Effector memory CD8-positive, alpha-beta T cell (primary cell): ENCODE results near the gene CTAGE9.
"Not testable (repeated sequence)": the region's sequence is repeated elsewhere in the genome, so short reads cannot be mapped to it uniquely, and the experiment has no call there.

Experiments
- ATAC-seq: fragments of 150-1000 bp; cut with Tn5 transposase; replicated peaks from 2 replicates; pipeline ENCODE4 v1.10.0; 2021; ENCODE audit warnings: mild to moderate bottlenecking, moderate library complexity
- DNase-seq, 3 experiments: peaks; one replicate each; pipeline ENCODE4 v3.0.0; 2021
- H3K27ac Mint-ChIP-seq, 2 donors: one replicate each; pipeline ENCODE4 v1.8.0; 2022; ENCODE audit warnings: mild to moderate bottlenecking in 2 of 2, mixed read lengths in 2 of 2, moderate library complexity in 2 of 2
- H3K27me3 Mint-ChIP-seq, 2 donors: one replicate each; pipeline ENCODE4 v1.8.0; 2022; ENCODE audit warnings: mixed read lengths in 2 of 2
- H3K36me3 Mint-ChIP-seq: one replicate; pipeline ENCODE4 v1.8.0; 2022; ENCODE audit warnings: mild to moderate bottlenecking, moderate library complexity, mixed read lengths; ENCODE audit not compliant: insufficient read depth
- H3K4me1 Mint-ChIP-seq, 2 donors: one replicate each; pipeline ENCODE4 v1.8.0; 2022; ENCODE audit warnings: low read depth in 2 of 2, mixed read lengths in 2 of 2
- H3K4me3 Mint-ChIP-seq, 2 donors: one replicate each; pipeline ENCODE4 v1.8.0; 2022; ENCODE audit warnings: mild to moderate bottlenecking in 2 of 2, mixed read lengths in 2 of 2, moderate library complexity in 2 of 2
- H3K9me3 Mint-ChIP-seq, 2 donors: one replicate each; pipeline ENCODE4 v1.8.0; 2022; ENCODE audit warnings: mixed read lengths in 2 of 2
- total RNA-seq, 9 experiments: gene quantifications; one replicate each; lab custom pipeline; 2026; lab: John Stamatoyannopoulos, UW

CTAGE9 gene, protein sequence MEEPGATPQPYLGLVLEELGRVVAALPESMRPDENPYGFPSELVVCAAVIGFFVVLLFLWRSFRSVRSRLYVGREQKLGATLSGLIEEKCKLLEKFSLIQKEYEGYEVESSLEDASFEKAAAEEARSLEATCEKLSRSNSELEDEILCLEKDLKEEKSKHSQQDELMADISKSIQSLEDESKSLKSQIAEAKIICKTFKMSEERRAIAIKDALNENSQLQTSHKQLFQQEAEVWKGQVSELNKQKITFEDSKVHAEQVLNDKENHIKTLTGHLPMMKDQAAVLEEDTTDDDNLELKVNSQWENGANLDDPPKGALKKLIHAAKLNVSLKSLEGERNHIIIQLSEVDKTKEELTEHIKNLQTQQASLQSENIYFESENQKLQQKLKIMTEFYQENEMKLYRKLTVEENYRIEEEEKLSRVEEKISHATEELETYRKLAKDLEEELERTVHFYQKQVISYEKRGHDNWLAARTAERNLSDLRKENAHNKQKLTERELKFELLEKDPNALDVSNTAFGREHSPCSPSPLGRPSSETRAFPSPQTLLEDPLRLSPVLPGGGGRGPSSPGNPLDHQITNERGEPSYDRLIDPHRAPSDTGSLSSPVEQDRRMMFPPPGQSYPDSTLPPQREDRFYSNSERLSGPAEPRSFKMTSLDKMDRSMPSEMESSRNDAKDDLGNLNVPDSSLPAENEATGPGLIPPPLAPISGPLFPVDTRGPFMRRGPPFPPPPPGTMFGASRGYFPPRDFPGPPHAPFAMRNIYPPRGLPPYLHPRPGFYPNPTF
- total RNA-seq = 0 to 0.10 (median 0) reads per million in 9 experiments

DNA sequence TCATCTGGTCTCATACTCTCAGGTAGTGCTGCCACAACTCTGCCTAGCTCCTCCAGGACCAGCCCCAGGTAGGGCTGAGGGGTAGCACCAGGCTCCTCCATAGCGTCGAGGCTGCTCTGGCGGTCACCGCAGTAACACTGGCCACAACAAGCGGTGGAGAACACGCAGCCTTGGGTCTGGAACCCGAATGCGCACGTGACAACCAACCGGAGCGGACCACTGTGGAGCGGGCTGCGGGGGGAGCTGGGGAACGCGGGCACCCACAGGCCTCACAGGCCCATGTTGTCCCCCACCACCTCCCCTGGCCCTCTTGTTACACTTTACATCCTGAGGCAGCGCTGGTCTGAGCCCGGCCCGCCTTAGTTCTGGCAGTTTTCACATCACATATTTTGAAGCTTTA, at the start of gene CTAGE9:
Gene CTAGE9, minus strand, starts transcription at position 101 of the 400 bp plus-strand sequence. Its CDS starts 0 bp downstream, at position 101.
- not testable (repeated sequence) for DNase-seq, H3K9me3 Mint-ChIP-seq, H3K27ac Mint-ChIP-seq, H3K4me1 Mint-ChIP-seq, H3K4me3 Mint-ChIP-seq, H3K27me3 Mint-ChIP-seq, H3K36me3 Mint-ChIP-seq, ATAC-seq

DNA sequence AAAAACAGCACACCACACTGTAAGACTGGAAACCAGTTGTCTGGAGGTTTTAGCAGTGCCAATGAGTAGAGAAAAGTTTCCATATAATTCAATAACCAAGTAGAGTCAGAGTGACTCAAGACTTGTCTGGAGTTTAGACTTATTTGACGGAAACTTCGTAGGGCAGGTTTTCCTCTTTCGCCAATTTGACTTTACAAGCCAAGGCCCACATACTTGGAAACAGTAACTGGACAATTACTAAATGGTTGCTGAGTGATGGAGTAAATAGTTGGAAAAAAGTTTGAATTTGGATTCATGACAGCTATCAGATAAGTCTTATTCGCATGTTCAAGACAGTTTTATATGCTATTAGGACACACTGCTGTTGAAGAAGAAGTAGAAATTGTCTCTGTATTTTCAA, 48.1 kb upstream of the CTAGE9 start:
- Mint-ChIP-seq H3K4me1 (no peaks in the 10 kb centered on the region), H3K36me3 (no peaks in the 10 kb centered on the region), H3K4me3 (no peak overlapping the region), H3K27ac (no peak overlapping the region), H3K27me3 (peaks cover 34 to 36% of the 10 kb centered on the region in 2 donors), H3K9me3 (no peaks in the 10 kb centered on the region)
- ATAC-seq = no peak
- DNase-seq = no peak

DNA sequence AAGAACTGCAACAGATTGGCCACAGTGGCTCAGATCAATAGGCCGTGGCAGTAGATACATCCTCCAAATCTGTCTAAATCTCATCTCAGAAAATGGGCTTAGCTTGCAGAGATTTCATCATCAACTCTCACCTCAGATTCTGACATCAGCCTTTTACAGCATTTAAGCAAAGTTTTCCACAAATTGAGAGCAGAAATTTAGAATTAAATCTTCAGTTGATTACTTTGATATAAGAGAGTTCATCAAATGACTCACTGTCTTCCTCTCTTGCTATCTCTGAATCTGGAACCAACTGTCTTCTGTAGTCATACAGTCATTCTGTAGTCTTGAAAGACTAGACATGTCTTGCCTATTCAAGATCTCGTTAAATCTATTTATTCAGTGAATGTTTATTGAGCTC, 45.2 kb upstream of the CTAGE9 start:
- H3K36me3 Mint-ChIP-seq = no peaks in the 10 kb centered on the region
- no peak overlapping the region for H3K4me3 Mint-ChIP-seq
- ATAC-seq (no peak), DNase-seq (no peak)
- peaks cover 43% of the 10 kb centered on the region in 2 donors for H3K27me3 Mint-ChIP-seq
- no peak overlapping the region for H3K27ac Mint-ChIP-seq
- H3K9me3 Mint-ChIP-seq = no peaks in the 10 kb centered on the region
- H3K4me1 Mint-ChIP-seq = no peaks in the 10 kb centered on the region

DNA sequence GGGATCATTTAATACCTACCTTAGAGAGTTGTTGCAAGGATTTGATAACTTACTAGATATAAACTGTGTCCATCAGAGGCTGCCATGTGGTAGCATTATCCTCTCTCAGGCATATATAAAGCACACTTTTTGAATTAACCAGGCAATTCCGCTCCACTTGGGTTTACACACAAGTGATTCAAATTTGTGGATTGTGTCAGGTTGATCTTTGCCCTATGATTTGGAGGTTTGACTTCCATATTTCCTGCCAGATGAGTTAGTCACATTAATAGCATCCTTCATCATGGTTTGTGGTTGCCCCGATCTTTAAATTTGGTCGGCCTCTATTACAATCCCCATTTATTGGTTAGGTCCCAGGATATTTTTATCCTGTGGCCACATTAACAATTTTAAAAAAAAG, 44.8 kb upstream of the CTAGE9 start:
- H3K36me3 Mint-ChIP-seq = no peaks in the 10 kb centered on the region
- H3K4me3 Mint-ChIP-seq = no peak overlapping the region
- no peak for DNase-seq
- peaks cover 43% of the 10 kb centered on the region in 2 donors for H3K27me3 Mint-ChIP-seq
- no peaks in the 10 kb centered on the region for H3K9me3 Mint-ChIP-seq
- ATAC-seq = no peak
- H3K4me1 Mint-ChIP-seq = no peaks in the 10 kb centered on the region
- H3K27ac Mint-ChIP-seq = no peak overlapping the region

DNA sequence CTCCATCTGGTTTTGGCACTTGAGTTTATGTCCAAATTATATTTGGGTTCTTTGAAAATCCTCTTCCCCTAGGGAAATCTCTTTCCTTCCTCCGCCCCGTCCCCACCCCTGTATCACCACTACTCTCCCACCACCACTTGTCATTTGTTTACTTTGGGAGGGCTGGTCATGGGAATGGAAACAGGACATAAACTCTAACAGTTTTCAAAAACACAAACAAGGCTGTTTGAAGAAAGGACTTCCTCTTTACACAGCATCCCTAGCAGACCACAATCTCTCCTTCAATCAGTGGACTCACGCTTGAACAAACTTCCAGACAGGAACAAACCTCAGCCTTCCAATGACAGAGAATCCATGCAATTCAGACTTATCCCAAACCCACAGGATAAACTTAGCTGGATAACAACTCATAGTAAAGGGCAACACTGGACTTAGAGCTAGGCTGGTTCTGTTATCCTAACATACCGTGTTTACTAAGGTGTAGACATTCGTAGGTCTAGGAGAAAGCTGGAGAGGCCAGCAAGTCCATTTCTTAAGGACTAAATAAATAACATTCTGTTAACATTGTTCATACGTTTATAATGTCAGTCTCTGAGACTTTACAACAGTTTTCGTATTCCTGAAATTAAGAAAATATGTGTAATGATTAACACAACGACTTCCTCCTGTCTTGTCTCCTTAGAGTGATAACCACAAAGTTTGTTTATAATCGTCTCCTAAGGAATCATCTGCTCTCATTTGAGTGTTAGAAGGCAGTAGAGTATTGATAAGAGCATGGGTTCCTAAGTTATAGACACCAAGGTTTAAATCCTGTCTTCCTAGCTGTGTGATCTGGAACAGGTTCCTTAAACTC, 44.1 kb upstream of the CTAGE9 start:
- H3K27ac Mint-ChIP-seq = no peak overlapping the region
- no peak for ATAC-seq
- H3K4me3 Mint-ChIP-seq = no peak overlapping the region

DNA sequence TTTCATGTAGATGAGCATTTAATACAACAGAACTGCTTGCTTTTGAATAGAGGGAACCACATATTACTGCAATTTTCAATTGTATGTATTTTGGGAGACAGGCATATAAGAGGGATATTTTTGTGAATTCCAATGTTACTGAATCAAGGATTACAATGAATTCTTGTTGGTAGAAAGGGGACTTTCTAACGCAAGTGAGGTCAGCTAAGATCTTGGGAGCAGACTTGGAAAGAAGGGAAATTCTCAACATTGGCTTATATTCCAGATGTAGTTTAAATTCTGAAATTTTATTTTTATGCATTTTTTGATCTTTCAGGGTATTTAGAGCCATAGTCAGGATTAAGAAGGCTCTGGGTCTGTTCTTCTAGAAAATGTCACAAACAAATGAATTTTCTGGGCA, 43.3 kb upstream of the CTAGE9 start:
- ATAC-seq = no peak
- H3K27ac Mint-ChIP-seq = no peak overlapping the region
- H3K4me1 Mint-ChIP-seq = no peaks in the 10 kb centered on the region
- peaks cover 43% of the 10 kb centered on the region in 2 donors for H3K27me3 Mint-ChIP-seq
- H3K4me3 Mint-ChIP-seq = no peak overlapping the region
- no peak for DNase-seq
- no peaks in the 10 kb centered on the region for H3K36me3 Mint-ChIP-seq
- no peaks in the 10 kb centered on the region for H3K9me3 Mint-ChIP-seq

More for the DNA sequence above, 44.1 kb upstream of the CTAGE9 start:
- no peak for DNase-seq
- H3K36me3 Mint-ChIP-seq = no peaks in the 10 kb centered on the region
- H3K9me3 Mint-ChIP-seq = no peaks in the 10 kb centered on the region
- H3K27me3 Mint-ChIP-seq = peaks cover 43% of the 10 kb centered on the region in 2 donors
- H3K4me1 Mint-ChIP-seq = no peaks in the 10 kb centered on the region

DNA sequence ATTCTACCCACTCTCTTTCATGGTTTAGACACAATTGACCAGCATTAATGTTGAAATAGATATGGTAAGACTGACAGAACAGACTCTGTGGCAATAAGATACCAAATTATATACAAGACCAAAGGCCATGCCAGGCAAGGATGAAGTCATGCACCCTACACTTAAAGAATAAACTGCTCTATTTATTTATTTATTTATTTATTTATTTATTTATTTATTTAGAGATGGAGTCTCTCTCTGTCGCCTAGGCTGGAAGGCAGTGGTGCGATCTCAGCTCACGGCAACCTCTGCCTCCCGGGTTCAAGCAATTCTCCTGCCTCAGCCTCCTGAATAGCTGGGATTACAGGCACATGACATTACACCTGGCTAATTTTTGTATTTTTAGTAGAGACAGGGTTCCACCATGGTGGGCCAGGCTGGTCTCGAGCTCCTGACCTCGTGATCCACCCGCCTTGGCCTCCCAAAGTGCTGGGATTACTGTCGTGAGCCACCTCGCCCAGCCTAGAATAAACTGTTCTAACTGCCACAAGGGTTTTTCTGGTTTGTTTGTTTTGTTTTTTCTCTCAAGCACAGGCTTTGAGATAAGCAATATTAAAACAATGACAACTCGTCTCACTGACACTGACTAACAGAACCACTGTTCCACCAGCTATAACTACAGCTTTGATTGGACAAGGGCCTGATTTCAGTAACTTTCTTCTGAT, 40.3 kb upstream of the CTAGE9 start:
- DNase-seq, H3K36me3 Mint-ChIP-seq, ATAC-seq, H3K9me3 Mint-ChIP-seq, H3K4me3 Mint-ChIP-seq, H3K4me1 Mint-ChIP-seq, H3K27ac Mint-ChIP-seq: not testable (repeated sequence)
- H3K27me3 Mint-ChIP-seq = peaks cover 25 to 31% of the 10 kb centered on the region in 2 donors

DNA sequence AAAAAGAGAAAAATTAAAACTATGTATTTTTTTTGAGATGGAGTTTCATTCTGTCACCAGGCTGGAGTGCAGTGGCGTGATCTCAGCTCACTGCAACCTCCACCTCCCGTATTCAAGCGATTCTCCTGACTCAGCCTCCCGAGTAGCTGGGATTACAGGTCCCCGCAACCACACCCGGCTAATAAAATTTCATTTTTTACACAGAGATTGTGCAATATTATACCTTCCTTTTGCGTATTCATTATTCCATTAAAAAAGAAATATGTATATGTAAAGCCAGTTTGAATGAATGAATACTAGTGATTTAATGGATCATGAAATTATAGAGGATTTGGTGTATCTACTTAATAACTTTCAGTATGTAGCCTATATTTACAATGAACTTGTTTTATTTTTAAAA, 38.2 kb upstream of the CTAGE9 start:
- peaks cover 10 to 11% of the 10 kb centered on the region in 2 donors for H3K27me3 Mint-ChIP-seq
- H3K9me3 Mint-ChIP-seq = no peaks in the 10 kb centered on the region
- no peak for ATAC-seq

DNA sequence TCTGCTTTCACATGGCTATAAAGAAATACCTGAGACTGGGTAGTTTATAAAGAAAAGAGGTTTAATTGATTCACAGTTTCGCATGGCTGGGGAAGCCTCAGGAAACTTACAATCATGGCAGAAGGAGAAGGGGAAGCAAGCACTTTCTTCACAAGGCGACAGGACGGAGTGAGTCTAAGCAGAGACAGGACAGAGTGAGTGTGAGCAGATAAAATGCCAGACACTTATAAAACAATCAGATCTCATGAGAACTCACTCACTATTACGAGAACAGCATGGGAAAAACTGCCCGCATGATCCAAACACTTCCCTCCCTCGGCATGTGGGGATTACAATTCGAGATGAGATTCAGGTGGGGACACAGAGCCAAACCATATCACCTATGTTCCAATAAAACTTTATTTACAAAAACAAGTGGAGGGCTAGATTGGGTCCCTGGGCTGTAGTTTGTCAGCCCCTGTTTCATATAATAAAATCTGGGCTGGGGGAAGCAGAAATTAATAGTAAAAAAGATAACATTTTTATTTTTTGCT, 37.1 kb upstream of the CTAGE9 start:
- DNase-seq = no peak
- no peak overlapping the region for H3K27ac Mint-ChIP-seq
- H3K36me3 Mint-ChIP-seq = no peaks in the 10 kb centered on the region
- peaks cover 3 to 10% of the 10 kb centered on the region in 2 donors for H3K27me3 Mint-ChIP-seq
- no peak overlapping the region for H3K4me3 Mint-ChIP-seq
- no peak for ATAC-seq
- H3K4me1 Mint-ChIP-seq = no peaks in the 10 kb centered on the region
- no peaks in the 10 kb centered on the region for H3K9me3 Mint-ChIP-seq

More for the DNA sequence above, 38.2 kb upstream of the CTAGE9 start:
- Mint-ChIP-seq H3K4me1 (no peaks in the 10 kb centered on the region), H3K27ac (no peak overlapping the region), H3K4me3 (no peak overlapping the region), H3K36me3 (no peaks in the 10 kb centered on the region)
- DNase-seq = no peak

DNA sequence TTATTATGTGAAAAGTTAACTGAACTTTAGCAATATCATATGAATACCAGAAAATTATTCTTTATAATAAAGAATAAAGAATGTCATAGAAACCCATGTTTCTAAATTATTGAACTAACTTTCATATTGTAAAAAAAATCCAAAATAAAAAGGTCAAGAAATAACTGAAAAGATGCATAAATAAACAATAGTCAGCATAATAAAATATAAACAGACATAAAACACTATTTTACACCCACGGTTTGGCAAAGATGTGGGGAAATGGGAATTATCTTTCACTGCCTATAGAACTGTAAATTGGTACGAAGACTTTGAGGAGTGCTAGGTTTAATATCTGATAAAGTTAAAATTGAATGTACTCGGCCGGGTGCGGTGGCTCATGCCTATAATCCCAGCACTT, 34.7 kb upstream of the CTAGE9 start:
- no peaks in the 10 kb centered on the region for H3K9me3 Mint-ChIP-seq
- peaks cover 0 to 17% of the 10 kb centered on the region in 2 donors for H3K27me3 Mint-ChIP-seq
- H3K4me3 Mint-ChIP-seq = no peak overlapping the region
- no peaks in the 10 kb centered on the region for H3K36me3 Mint-ChIP-seq
- no peak for ATAC-seq
- no peaks in the 10 kb centered on the region for H3K4me1 Mint-ChIP-seq
- no peak overlapping the region for H3K27ac Mint-ChIP-seq
- no peak for DNase-seq

DNA sequence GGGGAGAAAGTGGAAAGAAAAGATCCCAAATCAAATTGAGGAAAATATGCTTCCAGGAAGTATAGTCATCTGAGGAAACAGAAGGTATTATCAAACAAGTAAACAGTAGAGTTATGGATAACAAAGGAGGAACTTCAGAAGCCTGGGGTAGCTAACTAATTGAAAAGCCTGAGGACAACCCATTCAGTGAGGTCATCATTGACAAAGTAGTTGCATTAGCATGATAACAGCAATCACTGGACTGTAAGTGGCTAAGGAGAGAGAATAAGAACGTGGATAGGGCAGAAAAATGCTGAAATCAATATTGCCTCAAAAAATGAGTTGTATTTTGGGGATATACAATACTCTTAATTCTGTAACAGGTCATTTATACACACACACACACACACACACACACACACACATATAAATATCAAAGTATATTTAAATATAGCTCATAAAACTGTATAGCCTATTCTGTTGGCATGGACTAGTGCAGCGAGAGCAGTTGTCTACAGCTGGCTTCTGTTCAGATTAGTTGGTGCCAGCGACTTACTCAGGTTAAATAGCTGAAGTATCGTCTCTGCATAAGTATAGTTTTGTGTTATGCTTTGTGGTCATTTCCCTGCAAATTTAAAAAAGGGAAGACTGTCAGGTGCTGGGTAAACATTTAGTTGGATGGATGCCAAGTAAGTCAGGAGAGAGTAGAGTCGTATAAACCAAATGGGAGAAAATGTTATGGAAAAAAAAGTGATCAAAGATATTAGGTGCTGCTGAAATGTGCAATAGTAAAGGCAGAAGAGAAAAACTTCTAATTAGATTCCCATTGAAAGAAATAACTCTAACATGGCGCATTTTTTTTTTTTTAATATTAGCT, 33.8 kb upstream of the CTAGE9 start:
- Mint-ChIP-seq H3K36me3 (no peaks in the 10 kb centered on the region), H3K4me3 (no peak overlapping the region), H3K27me3 (peaks cover 0 to 17% of the 10 kb centered on the region in 2 donors), H3K9me3 (no peaks in the 10 kb centered on the region), H3K4me1 (no peaks in the 10 kb centered on the region), H3K27ac (no peak overlapping the region)
- ATAC-seq (no peak), DNase-seq (no peak)
